Stomach (tissue), 9 donors: ENCODE measurements around the gene PTOV1. TPM values are rescaled to one million over a fixed set of nuclear protein-coding genes. Genes with fewer than 3 reads are reported as not detected.

ENCODE experiments used
- DNase-seq, 2 donors: peaks; one replicate each; pipeline versions ENCODE4 v3.0.0 to v3.0.0-alpha.2; 2013 to 2019
- H3K27ac ChIP-seq, 5 donors: fragments of 200-600 bp in 4 of 5; sonication (generic) in 4 of 5; one replicate each; pipeline ENCODE4 v1.5.1; 2013 to 2019; ENCODE audit warnings: mild to moderate bottlenecking in 1 of 5, moderate library complexity in 1 of 5
- H3K27me3 ChIP-seq, 3 donors: fragments of 200-600 bp; sonication (generic); one replicate each; pipeline ENCODE4 v1.5.1; 2017 to 2019; ENCODE audit warnings: mixed run types in 1 of 3
- H3K36me3 ChIP-seq, 4 donors: fragments of 200-600 bp; sonication (generic); 1 replicate in 3 of 4; 2 replicates in 1 of 4; pipeline ENCODE4 v1.5.1; 2016 to 2019
- H3K4me1 ChIP-seq, 4 donors: fragments of 200-600 bp; sonication (generic); one replicate each; pipeline ENCODE4 v1.5.1; 2016 to 2019
- H3K4me3 ChIP-seq, 4 donors: fragments of 200-600 bp; sonication (generic) in 3 of 4; one replicate each; pipeline ENCODE4 v1.5.1; 2016 to 2019; ENCODE audit warnings: mild to moderate bottlenecking in 1 of 4
- H3K9me3 ChIP-seq, 4 donors: fragments of 200-600 bp; sonication (generic); one replicate each; pipeline ENCODE4 v1.5.1; 2016 to 2019
- EP300 ChIP-seq: sonication (generic); formaldehyde crosslinking; IDR thresholded peaks from one replicate; pipeline ENCODE4 v1.6.1; 2017; ENCODE audit warnings: antibody characterized with exemption
- POLR2A ChIP-seq, 4 donors: fragments of 450-650 bp; IDR thresholded peaks; one replicate each; pipeline ENCODE4 v1.6.1; 2016; ENCODE audit warnings: antibody characterized with exemption in 4 of 4, control low read depth in 2 of 4, mild to moderate bottlenecking in 1 of 4, moderate library complexity in 1 of 4
- POLR2AphosphoS5 ChIP-seq, 3 donors: sonication (generic); formaldehyde crosslinking; IDR thresholded peaks; one replicate each; pipeline ENCODE4 v1.6.1; 2016; ENCODE audit warnings: antibody characterized with exemption in 3 of 3
- WGBS, 5 donors: extraction: QIAGEN DNeasy Blood & Tissue Kit in 3 of 5; methylation state at CpG; one replicate each; pipeline versions ENCODE4 v1.1.5 to v1.1.7; 2013 to 2018; 5-methylcytosine and 5-hydroxymethylcytosine counted together
- intact Hi-C: fragments of 100-400 bp; cut with DNase I; formaldehyde crosslinking; loops from one replicate; pipeline ENCODE4 v1.15.1; 2023; ENCODE audit warnings: low total_unique reads
- polyA plus RNA-seq, 3 donors: library from polyadenylated mRNA; stranded (reverse); fragments of 200-250 nt; gene quantifications; one replicate each; pipeline ENCODE4 v1.2.3, GENCODE V29; 2013
- total RNA-seq, 5 donors: library from RNA; depleted of rRNA; stranded (reverse); fragments of >200 nt; gene quantifications; one replicate each; pipeline versions ENCODE4 v1.1.0 to v1.2.3, GENCODE V29; 2014 to 2016
- TF ChIP-seq, protein P1 (sequence below), 7 experiments: fragments of 450-650 bp in 4 of 7; fragments of 200-600 bp in 3 of 7; sonication (generic) in 3 of 7; IDR thresholded peaks; one replicate each; pipeline ENCODE4 v1.5.1; 2016 to 2019; ENCODE audit warnings: antibody characterized with exemption in 7 of 7, control low read depth in 2 of 7, mild to moderate bottlenecking in 1 of 7
- donor health status: healthy with polysubstance abuse.
- donor health status: Bipolar disorder and iron deficiency.
- donor health status: healthy.

PTOV1 gene
- total and polyA plus RNA-seq, 8 donors: 45.0 to 186 (median 118) TPM

DNA sequence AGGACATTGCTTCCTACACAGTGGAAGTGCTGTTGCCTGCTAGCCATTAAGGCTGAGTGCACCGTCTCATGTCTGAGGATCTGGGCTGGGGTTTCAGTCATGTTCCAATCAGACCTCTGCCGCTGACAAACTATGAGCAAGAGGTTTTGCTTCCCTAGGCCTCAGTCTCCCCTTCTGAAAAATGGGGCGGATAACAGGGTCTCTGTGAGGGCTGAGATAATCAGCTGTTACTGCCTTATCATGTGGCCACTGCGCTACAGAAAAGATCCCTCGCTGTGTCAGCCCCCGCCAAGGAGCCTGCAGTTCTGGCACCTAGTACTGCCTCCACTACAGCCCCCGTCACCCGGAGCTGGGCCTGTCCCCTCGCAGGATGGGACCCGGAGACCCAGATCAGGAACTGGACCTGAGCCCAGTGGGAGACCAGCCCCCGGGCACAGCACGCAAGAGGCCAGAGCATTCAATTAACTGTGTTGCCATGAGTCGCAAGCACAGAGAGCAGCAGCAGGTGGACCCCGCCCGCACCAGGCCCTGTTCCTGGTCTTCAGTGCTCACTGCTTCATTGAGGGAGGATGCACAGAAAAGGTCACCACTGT is 19.4 kb downstream of the PTOV1 start:
- DNase-seq: no peak
- WGBS, 5 donors: 51 to 70% (median 64%) methylated on average over 10 to 15 of the region's 15 CpGs
- Histone ChIP-seq H3K27me3 (no peaks in the 10 kb centered on the region), H3K27ac (peak overlapping the region; percentile 88 to 96 (median 91)), H3K4me3 (peak overlapping the region; percentile 50 to 58 (median 54)), H3K36me3 (peaks cover 7 to 32% (median 27%) of the 10 kb centered on the region in 4 donors), H3K9me3 (no peaks in the 10 kb centered on the region), H3K4me1 (peaks cover 39 to 72% (median 62%) of the 10 kb centered on the region in 4 donors)
- TF ChIP-seq EP300 (no peak), POLR2A (IDR thresholded peaks at IDR 0.05) (no peak), POLR2AphosphoS5 (IDR thresholded peaks at IDR 0.05) (no peak)
- TF ChIP-seq, protein P1, sequence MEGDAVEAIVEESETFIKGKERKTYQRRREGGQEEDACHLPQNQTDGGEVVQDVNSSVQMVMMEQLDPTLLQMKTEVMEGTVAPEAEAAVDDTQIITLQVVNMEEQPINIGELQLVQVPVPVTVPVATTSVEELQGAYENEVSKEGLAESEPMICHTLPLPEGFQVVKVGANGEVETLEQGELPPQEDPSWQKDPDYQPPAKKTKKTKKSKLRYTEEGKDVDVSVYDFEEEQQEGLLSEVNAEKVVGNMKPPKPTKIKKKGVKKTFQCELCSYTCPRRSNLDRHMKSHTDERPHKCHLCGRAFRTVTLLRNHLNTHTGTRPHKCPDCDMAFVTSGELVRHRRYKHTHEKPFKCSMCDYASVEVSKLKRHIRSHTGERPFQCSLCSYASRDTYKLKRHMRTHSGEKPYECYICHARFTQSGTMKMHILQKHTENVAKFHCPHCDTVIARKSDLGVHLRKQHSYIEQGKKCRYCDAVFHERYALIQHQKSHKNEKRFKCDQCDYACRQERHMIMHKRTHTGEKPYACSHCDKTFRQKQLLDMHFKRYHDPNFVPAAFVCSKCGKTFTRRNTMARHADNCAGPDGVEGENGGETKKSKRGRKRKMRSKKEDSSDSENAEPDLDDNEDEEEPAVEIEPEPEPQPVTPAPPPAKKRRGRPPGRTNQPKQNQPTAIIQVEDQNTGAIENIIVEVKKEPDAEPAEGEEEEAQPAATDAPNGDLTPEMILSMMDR (IDR thresholded peaks at IDR 0.05): no peak
- intact Hi-C loops: no loop called here

DNA sequence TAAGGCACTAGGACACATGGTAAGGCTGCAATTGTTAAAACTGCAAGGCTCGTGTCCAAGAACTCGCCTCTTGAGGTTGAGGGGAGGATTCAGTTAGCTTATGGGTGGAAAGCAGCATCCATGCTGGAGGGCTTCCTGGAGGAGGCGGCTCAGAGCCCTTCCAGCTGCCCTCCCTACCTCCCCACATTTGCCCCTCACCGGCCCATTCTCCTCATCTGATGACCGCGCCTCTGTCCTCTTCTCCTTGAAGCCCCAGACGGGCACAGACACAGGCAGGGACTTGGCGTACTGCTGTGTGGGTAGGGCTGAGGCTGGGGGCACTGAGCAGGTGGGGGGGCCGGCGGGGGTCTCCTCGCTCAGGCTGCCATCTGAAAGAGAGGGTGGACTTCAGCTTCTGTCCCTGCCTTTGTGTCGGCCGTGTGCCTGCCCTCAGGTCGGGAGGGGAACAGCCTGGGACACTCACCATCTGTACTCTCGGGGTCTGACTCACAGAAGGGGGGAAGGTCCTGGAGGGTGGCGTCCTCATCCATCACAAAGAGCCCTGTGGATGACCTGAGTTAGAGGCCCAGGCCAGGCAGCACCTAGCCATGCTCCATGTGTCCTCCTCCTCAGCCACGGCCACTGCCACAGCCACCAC is 20.5 kb downstream of the PTOV1 start:
- TF ChIP-seq POLR2A (IDR thresholded peaks at IDR 0.05) (no peak), POLR2AphosphoS5 (IDR thresholded peaks at IDR 0.05) (no peak), EP300 (no peak)
- TF ChIP-seq, protein P1 (IDR thresholded peaks at IDR 0.05): no peak
- no peak for DNase-seq
- Histone ChIP-seq H3K27ac (peak overlapping the region in 1 of 5 donors; percentile 25), H3K27me3 (no peaks in the 10 kb centered on the region), H3K4me3 (no peak overlapping the region), H3K4me1 (peaks cover 33 to 68% (median 57%) of the 10 kb centered on the region in 4 donors), H3K9me3 (no peaks in the 10 kb centered on the region), H3K36me3 (peaks cover 7 to 32% (median 27%) of the 10 kb centered on the region in 4 donors)
- 85 to 92% (median 89%) methylated on average over 17 of the region's 17 CpGs for WGBS, 5 donors
- intact Hi-C loops: no loop called here

DNA sequence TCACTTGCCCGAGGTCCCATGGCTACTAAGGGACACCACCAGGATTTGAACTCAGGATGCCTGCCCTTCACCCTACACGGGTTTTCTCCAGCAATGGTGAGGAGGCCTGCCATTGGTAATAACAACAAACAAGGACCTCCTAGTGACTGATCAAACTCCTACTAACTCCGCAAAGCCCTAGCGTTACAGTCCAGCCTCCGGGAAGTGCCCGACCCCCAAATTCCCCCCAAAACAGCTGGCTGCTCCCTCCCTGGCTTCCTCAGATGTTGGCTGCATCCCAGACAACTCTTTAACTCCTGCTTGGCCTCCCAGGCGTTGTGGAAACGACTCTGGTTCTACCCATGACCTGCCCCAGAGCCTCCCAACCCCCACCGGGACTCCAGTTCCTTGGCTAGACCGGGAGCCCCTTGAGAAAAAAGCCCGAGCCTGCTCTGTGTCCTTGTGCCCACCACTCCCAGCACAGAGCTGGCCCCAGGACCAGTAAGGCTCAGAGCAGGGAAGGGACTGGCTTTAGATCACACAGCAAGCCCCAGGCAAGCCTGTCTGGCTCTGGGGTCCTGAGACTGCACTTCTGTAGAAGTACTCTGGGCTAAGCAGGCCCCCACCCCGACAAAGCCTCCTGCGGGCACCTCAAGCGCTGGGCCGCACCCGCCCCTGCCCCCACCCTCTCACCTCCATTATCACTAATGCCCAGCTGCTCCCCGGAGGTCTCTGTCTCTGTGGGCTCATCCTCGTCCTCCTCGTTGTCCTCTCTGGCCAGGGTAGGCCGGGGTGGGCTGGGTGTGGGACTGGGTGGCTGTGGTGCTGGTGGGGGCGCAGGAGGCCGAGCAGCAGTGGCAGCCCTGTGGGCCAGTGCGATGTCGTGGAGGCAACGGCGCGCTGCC is 21.5 kb downstream of the PTOV1 start:
- no peaks in the 10 kb centered on the region for H3K9me3 ChIP-seq
- H3K4me3 ChIP-seq: no peak overlapping the region
- WGBS, 5 donors: 83 to 90% (median 87%) methylated on average over 25 to 27 of the region's 27 CpGs
- H3K36me3 ChIP-seq: peaks cover 7 to 32% (median 27%) of the 10 kb centered on the region in 4 donors
- H3K27ac ChIP-seq: peak overlapping the region in 1 of 5 donors; percentile 25
- DNase-seq: no peak
- intact Hi-C loops: no loop called here
- peaks cover 29 to 63% (median 52%) of the 10 kb centered on the region in 4 donors for H3K4me1 ChIP-seq
- TF ChIP-seq, protein P1 (IDR thresholded peaks at IDR 0.05): no peak
- TF ChIP-seq POLR2A (IDR thresholded peaks at IDR 0.05) (no peak), POLR2AphosphoS5 (IDR thresholded peaks at IDR 0.05) (no peak), EP300 (no peak)
- no peaks in the 10 kb centered on the region for H3K27me3 ChIP-seq

DNA sequence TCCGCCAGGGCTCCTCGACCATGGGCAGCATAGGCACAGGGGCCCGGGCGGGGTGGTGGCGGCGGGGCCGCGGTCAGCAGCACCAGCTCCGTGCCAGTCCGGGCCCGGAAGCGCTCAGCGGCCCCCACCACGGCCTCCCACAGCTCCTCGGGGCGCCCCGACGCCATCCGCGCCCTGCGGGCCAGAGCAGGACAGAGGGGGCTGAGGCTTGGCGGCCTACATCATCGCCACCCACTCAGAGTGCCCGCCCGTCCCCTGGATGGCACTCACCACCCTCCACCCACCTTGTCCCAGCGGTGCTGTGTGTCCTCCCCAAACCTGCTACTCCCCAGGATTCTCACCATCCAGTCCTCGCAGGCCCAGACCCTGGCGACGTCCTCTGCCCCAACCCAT is 22.2 kb downstream of the PTOV1 start:
- DNase-seq: no peak
- intact Hi-C loops: no loop called here
- Histone ChIP-seq H3K27me3 (no peaks in the 10 kb centered on the region), H3K4me1 (peaks cover 30 to 60% (median 49%) of the 10 kb centered on the region in 4 donors), H3K9me3 (no peaks in the 10 kb centered on the region), H3K4me3 (no peak overlapping the region), H3K27ac (no peak overlapping the region), H3K36me3 (peaks cover 7 to 32% (median 27%) of the 10 kb centered on the region in 4 donors)
- 88 to 94% (median 94%) methylated on average over 23 to 29 of the region's 29 CpGs for WGBS, 5 donors
- TF ChIP-seq POLR2AphosphoS5 (IDR thresholded peaks at IDR 0.05): no peak
- no peak for TF ChIP-seq EP300
- TF ChIP-seq, protein P1 (IDR thresholded peaks at IDR 0.05): no peak
- no peak for TF ChIP-seq POLR2A (IDR thresholded peaks at IDR 0.05)
